ENCODE data around the gene NCAPG.

NCAPG gene

DNA sequence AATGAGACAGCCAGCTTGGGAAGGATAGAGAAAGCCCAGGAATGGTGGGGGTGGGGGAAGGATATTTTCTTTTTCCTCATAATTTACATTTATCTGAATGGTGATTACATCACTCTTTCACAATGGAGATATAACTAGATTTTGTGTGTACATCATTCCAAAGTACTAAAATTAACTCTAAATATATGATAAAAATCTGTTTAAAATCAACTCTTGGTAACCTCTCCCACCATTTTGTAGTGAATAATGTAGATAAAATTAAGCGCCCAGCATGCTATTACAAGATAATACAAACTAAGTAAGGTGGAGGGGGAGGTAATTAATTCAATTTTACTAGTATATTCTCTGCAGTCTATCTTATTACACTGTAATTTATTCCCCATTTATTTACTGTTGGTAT is 78.9 kb downstream of the NCAPG start:
- Mint-ChIP-seq H3K36me3 (ENCODE audit: low read depth) (peaks cover 3% of the 10 kb centered on the region), H3K4me1 (no peaks in the 10 kb centered on the region), H3K27ac (no peak overlapping the region), H3K9me3 (no peaks in the 10 kb centered on the region), H3K27me3 (ENCODE audit: low read depth) (no peaks in the 10 kb centered on the region), H3K4me3 (no peak overlapping the region)
- TF ChIP-seq, protein P1, sequence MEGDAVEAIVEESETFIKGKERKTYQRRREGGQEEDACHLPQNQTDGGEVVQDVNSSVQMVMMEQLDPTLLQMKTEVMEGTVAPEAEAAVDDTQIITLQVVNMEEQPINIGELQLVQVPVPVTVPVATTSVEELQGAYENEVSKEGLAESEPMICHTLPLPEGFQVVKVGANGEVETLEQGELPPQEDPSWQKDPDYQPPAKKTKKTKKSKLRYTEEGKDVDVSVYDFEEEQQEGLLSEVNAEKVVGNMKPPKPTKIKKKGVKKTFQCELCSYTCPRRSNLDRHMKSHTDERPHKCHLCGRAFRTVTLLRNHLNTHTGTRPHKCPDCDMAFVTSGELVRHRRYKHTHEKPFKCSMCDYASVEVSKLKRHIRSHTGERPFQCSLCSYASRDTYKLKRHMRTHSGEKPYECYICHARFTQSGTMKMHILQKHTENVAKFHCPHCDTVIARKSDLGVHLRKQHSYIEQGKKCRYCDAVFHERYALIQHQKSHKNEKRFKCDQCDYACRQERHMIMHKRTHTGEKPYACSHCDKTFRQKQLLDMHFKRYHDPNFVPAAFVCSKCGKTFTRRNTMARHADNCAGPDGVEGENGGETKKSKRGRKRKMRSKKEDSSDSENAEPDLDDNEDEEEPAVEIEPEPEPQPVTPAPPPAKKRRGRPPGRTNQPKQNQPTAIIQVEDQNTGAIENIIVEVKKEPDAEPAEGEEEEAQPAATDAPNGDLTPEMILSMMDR (IDR thresholded peaks at IDR 0.05; ENCODE audit: unreplicated experiment in 3 of 3), result no peak

DNA sequence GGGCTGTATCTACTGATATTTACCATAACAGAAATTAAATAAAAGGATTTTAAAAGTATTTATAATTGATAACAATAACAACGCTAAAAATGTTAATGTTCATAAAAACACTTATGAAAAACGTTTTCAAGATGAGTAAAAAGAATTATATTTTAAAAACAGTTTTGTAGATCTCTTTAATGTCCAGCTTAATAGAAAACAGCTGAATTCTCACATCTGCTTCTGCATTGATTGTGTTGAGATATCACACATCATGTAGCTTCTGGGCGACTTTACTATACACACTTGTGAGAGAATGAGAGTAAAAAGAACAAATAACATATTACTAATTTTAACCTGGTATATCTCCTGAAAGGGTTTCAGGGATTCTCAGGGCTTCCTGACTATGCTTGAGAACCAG is 83.6 kb downstream of the NCAPG start:
- no peaks in the 10 kb centered on the region for H3K4me1 Mint-ChIP-seq
- H3K36me3 Mint-ChIP-seq (ENCODE audit: low read depth), result peaks cover 19% of the 10 kb centered on the region
- no peaks in the 10 kb centered on the region for H3K27me3 Mint-ChIP-seq (ENCODE audit: low read depth)
- H3K27ac Mint-ChIP-seq, result no peak overlapping the region
- H3K4me3 Mint-ChIP-seq, result no peak overlapping the region
- H3K9me3 Mint-ChIP-seq, result no peaks in the 10 kb centered on the region
- TF ChIP-seq, protein P1 (IDR thresholded peaks at IDR 0.05; ENCODE audit: unreplicated experiment in 3 of 3), result no peak

All from nephron (organoid).